Tibial artery (tissue), 4 donors: ENCODE measurements around the gene TNFSF9.
"Not testable (repeated sequence)": the region's sequence is repeated elsewhere in the genome, so short reads cannot be mapped to it uniquely, and the experiment has no call there.

Source experiments
- DNase-seq, 2 donors: peaks; one replicate each; pipeline ENCODE4 v3.0.0-alpha.2; 2019
- H3K27ac ChIP-seq, 2 donors: fragments of 200-600 bp; sonication (generic) in 1 of 2; 1 replicate in 1 of 2; 2 replicates in 1 of 2; pipeline ENCODE4 v1.5.1; 2018 to 2019; ENCODE audit warnings: mild to moderate bottlenecking in 1 of 2
- H3K27me3 ChIP-seq, 2 donors: fragments of 200-600 bp; sonication (generic) in 1 of 2; one replicate each; pipeline versions ENCODE4 v1.5.1 to v1.6.0; 2016 to 2019
- H3K36me3 ChIP-seq, 3 donors: fragments of 200-600 bp; sonication (generic) in 2 of 3; one replicate each; pipeline ENCODE4 v1.5.1; 2016 to 2019; ENCODE audit warnings: mild to moderate bottlenecking in 2 of 3
- H3K4me1 ChIP-seq, 4 donors: fragments of 200-600 bp; sonication (generic) in 2 of 4; 1 replicate in 3 of 4; 2 replicates in 1 of 4; pipeline ENCODE4 v1.5.1; 2016 to 2019
- H3K4me3 ChIP-seq, 2 donors: fragments of 200-600 bp; sonication (generic) in 1 of 2; 1 replicate in 1 of 2; 2 replicates in 1 of 2; pipeline ENCODE4 v1.5.1; 2018 to 2019; ENCODE audit warnings: mild to moderate bottlenecking in 2 of 2
- H3K9me3 ChIP-seq, 3 donors: fragments of 200-600 bp; sonication (generic) in 1 of 3; one replicate each; pipeline ENCODE4 v1.5.1; 2016 to 2019
- CTCF ChIP-seq, 2 experiments: fragments of 200-600 bp in 1 of 2; fragments of 450-650 bp in 1 of 2; IDR thresholded peaks; one replicate each; pipeline ENCODE4 v1.5.1; 2017 to 2019; ENCODE audit warnings: antibody characterized with exemption in 2 of 2, mild to moderate bottlenecking in 1 of 2, moderate library complexity in 1 of 2
- intact Hi-C: fragments of 100-400 bp; cut with DNase I; formaldehyde crosslinking; loops from one replicate; pipeline ENCODE4 v1.15.0; 2023; ENCODE audit warnings: low total_unique reads

TNFSF9 gene

GRCh38 chr19:6556043-6556449 lies 25.2 kb downstream of the TNFSF9 start:
- DNase-seq = no peak
- H3K4me3 ChIP-seq = no peak overlapping the region
- H3K27me3 ChIP-seq = peaks cover 0 to 17% of the 10 kb centered on the region in 2 donors
- no peaks in the 10 kb centered on the region for H3K4me1 ChIP-seq
- intact Hi-C loops = no loop called here
- H3K36me3 ChIP-seq = no peaks in the 10 kb centered on the region
- H3K9me3 ChIP-seq = no peaks in the 10 kb centered on the region
- H3K27ac ChIP-seq = no peak overlapping the region
- no peak for TF ChIP-seq CTCF (IDR thresholded peaks at IDR 0.05)

GRCh38 chr19:6556480-6557195 lies 25.8 kb downstream of the TNFSF9 start:
- Histone ChIP-seq H3K4me1 (no peaks in the 10 kb centered on the region), H3K27ac (no peak overlapping the region), H3K4me3 (no peak overlapping the region), H3K36me3 (no peaks in the 10 kb centered on the region), H3K27me3 (peaks cover 0 to 11% of the 10 kb centered on the region in 2 donors), H3K9me3 (no peaks in the 10 kb centered on the region)
- intact Hi-C loops = no loop called here
- no peak for DNase-seq
- no peak for TF ChIP-seq CTCF (IDR thresholded peaks at IDR 0.05)

- H3K36me3 ChIP-seq, H3K4me3 ChIP-seq, H3K9me3 ChIP-seq, H3K4me1 ChIP-seq, intact Hi-C loops, H3K27me3 ChIP-seq, DNase-seq, H3K27ac ChIP-seq: not testable (repeated sequence)
Measured at GRCh38 chr19:6562437-6562836, 31.6 kb downstream of the TNFSF9 start.

GRCh38 chr19:6564393-6564792 lies 33.6 kb downstream of the TNFSF9 start:
- Histone ChIP-seq H3K27me3 (no peaks in the 10 kb centered on the region), H3K4me1 (no peaks in the 10 kb centered on the region), H3K4me3 (no peak overlapping the region), H3K9me3 (peaks cover 0 to 8% (median 0%) of the 10 kb centered on the region in 3 donors), H3K27ac (no peak overlapping the region), H3K36me3 (no peaks in the 10 kb centered on the region)
- TF ChIP-seq CTCF (IDR thresholded peaks at IDR 0.05) = no peak
- no peak for DNase-seq
- intact Hi-C loops = no loop called here

GRCh38 chr19:6566727-6567126 lies 35.9 kb downstream of the TNFSF9 start:
- H3K4me1 ChIP-seq, H3K27ac ChIP-seq, DNase-seq, H3K27me3 ChIP-seq, H3K4me3 ChIP-seq, intact Hi-C loops, H3K36me3 ChIP-seq: not testable (repeated sequence)
- H3K9me3 ChIP-seq = peaks cover 0 to 14% (median 0%) of the 10 kb centered on the region in 3 donors

- Histone ChIP-seq H3K27ac (no peak overlapping the region), H3K9me3 (peaks cover 0 to 15% (median 0%) of the 10 kb centered on the region in 3 donors), H3K4me1 (no peaks in the 10 kb centered on the region), H3K27me3 (peaks cover 0 to 13% of the 10 kb centered on the region in 2 donors), H3K36me3 (no peaks in the 10 kb centered on the region), H3K4me3 (no peak overlapping the region)
- DNase-seq = no peak
- TF ChIP-seq CTCF (IDR thresholded peaks at IDR 0.05) = no peak
- intact Hi-C loops = no loop called here
Measured at GRCh38 chr19:6568010-6568526, 37.2 kb downstream of the TNFSF9 start.
